Smooth muscle cell of the brain vasculature (primary cell): ENCODE results near the gene BRD3OS.
"Not testable (repeated sequence)": the region's sequence is repeated elsewhere in the genome, so short reads cannot be mapped to it uniquely, and the experiment has no call there.

ENCODE experiments used
- DNase-seq: peaks from one replicate; pipeline ENCODE4 v3.0.0-alpha.2; 2012; ENCODE audit warnings: low read depth, low spot score

BRD3OS gene

DNA sequence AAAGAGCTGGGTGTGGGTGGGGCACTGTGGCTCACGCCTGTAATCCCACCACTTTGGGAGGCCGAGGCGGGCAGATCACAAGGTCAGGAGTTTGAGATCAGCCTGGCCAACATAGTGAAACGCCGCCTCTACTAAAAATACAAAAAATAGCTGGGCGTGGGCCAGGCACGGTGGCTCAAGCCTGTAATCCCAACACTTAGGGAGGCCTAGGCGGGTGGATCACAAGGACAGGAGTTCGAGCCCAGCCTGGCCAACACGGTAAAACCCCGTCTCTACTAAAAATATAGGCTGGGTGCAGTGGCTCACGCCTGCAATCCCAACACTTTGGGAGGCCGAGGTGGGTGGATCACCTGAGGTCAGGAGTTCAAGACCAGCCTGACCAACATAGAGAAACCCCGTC lies 36.5 kb upstream of the BRD3OS start:
- not testable (repeated sequence) for DNase-seq

DNA sequence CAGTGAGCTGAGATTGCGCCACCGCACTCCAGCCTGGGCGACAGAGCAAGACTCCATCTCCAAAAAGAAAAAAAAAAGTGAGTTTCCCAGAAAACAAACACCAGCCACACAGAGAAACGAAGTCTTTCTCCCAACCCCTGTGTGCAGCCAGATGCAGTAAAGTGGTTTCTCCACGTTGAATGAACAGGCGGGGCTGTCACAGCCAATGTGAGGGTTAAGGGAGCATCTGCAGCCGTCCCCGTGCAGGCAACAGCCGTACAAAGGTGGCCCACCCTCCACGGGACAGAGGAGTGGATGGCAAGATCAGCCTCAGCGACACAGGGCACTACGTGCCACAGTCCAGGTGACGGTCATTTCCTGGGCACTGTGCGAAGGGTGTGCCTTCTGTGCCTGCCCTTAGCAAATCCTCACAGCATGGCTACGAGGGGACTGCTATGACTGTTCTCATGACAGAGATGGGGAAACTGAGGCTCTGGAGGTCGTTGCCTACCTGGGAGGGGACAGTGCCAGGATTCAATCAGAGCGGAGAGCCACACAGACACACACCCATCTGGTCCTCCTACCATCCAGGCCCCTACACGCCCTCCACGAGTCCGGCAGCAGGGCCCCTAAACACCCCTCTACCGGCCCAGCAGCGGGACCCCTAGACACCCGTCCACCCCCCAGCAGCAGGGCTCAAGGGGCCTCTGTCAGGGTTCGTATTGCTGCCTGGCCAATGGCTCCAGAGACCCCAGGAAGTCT lies 35.5 kb upstream of the BRD3OS start:
- no peak for DNase-seq

DNA sequence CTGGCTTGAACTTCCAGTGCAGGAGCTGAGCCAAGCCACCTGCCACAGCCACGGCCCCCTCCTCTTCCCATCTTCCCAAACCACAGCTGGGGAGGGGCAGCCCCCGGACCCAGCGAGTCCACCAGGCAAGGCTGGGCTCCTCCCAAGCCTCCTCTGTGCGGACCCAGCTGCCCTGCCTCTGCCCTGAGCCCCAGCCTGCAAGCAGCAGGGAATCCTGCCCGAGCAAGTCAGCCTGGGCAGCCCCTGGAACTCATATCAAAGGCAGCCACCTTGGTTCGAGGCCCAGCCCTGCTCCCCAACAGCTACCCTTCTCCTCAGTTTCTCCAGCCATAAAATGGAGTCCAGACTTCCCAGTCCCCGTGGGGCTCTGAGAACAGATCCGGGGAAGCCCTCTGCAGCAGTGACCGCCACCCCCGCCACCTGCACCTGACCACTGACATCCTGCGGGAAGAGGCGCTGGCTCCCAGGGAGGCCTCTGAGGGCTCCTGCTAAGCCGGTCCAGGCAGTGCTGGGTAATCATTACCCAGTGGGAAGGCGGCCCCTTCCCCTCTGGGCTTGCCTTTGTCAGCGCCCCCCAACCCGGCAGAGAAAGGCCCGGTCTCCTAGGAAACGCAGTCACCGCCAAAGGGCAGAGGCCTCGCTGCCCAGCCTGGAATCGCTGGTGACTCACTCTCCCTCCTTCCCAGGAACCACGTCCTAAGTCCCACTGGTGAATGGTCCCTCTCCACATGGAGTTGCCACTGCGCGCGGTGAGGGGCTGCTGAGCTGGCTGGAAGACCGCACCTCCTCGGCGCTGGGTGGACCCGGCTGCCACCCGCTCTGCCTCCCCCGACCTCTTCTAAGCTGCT lies 34.7 kb upstream of the BRD3OS start:
- peak; percentile 37 for DNase-seq

DNA sequence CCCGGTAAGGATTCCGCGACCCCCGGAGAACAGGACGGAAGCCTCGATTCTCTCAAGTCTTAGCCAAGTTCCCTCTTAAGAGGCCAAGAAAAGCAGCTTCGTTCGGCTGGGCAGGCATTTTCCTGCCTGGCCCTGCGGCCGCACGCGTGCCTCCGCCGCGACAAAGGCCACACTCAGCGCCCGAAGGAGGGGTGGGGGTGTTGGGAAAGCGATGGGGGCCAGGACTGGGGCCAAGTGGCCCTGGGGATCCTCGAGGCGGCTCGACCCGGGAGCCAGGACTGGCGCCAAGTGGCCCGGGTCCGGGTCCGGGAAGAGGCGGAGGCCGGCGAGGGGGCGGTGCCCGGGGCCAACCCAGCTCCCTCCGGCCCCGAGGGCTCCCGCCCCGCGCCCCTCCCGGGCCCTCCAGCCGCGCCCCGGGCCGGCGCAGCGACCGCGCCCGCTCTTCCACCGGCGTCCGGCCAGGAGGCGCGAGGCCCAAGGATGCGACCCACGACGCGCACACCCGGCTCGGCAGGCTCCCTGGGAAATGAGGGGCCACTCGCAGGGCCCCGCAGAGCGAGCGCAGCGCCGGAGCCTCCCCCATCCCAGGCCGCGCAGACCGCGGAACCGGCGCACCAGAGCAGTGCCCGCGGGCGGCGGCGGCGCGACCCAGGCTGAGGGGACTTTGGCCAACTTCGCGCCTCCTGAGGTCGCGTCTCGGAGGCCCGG lies 33.9 kb upstream of the BRD3OS start:
- no peak for DNase-seq

DNA sequence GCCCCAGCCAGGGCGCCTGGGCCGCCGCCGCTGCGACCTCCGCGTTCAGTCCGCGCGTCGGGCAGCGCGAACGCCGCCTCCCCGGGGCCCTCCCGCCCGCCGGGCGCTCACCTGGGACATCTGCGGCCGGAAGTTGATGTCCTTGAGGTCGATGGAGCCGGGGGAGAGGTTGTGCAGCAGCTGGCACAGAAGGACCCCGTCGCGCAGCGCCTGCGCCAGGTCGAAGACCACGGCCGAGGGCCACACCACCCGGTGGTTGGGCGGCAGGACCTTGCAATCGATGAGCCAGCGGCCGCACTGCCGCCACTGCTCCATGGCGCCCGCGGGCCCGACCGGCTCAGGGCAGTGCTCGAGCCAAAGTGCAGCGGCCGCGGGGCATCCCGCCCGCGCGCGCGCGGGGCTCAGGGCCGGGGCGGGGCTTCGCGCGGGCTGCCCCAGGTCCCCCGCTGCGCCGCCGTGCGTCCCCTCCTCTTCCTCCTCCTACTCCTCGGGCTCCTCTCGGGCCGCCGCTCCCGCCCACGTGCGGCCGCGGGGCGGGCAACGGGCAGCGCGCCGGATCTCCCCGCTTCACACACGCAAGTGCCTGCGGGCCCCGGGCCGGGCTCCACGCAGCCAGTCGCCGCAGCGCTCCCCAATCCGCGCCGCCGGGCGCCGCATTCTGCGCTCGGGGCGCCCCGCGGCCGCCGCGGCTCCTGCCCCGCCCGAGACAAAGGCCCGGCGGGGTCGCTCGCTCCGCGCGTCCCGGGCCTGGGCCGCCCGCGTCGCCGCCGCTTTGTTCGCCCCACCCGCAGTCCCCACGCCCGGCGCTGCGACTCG lies 33.1 kb upstream of the BRD3OS start, which contains the start of gene VAV2:
VAV2 (minus strand) TSS at position 361 of the 816 bp plus-strand sequence; CDS start at position 315, 46 bp downstream.
- no peak for DNase-seq

DNA sequence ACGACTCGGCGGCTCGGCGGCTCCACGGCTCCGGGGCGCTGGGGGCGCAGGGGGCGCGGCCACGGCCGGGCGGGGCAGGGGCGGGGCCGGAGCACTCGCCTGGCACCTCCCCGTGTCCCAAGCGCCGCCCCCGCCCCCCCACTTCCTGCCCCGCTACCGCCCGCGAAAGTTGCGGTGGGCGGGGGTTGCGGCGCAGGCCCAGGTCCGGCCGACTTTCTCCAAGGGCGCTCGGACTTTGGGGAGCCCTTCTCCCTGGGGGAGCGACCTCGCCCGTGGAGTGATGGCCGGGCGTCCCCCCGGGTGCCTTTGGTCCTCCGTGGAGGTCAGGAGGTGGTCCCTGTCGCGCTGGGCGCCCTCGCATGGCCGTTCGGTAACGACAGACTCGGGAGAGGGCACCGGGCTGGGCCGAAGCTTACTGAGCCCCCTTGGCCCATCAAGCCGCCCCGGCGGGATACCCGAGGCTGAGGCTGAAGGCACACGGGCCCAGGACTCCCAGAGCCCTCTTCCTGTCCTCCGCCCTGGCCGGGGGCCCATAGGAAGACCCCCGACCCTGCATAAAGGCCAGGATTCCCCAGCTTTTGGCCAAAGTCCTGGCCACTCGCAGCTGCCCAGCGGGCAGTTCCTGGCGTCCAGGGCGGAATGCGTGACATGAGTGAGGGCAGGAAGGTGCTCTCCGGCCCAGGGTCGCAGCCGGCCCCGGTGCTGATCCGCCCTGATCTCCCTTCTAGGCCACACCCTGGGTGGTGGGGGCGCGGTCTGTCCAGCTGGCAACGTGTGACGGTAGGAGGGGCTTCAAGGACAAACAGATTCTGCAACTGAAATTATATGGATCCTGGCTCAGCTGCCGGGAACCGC lies 32.3 kb upstream of the BRD3OS start:
- peak; percentile 55 for DNase-seq

DNA sequence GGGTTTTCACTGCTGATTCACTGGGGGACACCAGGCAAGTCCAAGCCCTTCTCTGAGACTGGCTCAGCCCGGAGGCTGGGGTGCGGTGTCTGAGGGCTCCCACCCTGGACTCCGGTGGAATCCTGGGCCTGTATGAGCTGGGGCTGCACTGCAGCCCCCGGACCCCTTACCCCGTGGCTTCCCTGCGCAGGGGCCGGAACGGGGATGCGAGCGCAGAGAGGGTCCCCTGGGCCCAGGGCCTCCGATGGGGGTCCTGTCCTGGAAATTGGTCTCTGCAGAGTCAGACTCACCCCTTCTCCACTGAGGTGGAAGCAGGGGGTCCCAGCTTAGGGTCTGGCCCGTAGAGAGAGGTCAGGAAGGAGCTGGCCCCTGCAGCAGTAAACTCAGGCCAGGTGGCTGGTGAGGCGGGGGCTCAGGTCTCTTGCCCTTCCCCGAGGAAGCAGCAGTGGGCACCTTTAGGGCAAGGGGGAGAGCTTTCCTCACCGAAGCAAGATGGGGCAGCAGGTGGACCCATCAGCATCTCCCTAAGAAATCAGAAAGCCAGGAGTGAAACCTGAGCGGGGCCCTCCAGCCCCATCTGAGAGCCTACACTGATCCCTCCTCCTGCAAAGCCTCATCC lies 31.5 kb upstream of the BRD3OS start:
- DNase-seq, result no peak

DNA sequence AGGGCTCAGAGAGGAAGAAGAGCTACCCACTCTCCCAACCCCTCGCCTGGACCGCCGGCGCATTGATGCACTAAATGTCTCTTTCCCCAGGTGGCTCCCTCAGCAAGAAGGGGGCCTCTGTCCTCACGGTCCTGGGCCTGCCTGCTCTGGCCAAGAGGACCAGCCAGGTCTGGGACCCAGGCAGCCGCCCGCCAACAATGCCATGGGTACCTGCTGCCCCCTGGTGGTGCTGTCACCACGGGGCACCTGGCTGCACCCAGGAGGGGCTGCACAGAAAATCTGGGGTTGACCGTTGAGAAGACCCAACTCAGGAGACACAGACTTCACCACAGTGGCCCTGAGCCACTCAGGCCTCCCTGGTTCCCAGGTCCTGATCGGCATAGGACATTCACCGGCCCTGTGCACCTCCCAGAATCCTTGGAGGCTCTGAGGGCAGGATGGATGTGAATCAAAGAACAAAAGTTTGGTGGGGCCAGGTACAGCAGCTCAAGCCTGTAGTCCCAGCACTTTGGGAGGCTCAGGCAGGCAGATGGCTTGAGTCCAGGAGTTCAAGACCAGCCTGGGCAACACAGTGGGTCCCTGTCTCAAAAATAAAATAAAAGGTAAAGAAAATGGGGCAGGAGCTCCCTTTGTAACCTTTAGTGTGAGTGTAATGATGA lies 30.8 kb upstream of the BRD3OS start:
- DNase-seq, result peak; percentile 31

DNA sequence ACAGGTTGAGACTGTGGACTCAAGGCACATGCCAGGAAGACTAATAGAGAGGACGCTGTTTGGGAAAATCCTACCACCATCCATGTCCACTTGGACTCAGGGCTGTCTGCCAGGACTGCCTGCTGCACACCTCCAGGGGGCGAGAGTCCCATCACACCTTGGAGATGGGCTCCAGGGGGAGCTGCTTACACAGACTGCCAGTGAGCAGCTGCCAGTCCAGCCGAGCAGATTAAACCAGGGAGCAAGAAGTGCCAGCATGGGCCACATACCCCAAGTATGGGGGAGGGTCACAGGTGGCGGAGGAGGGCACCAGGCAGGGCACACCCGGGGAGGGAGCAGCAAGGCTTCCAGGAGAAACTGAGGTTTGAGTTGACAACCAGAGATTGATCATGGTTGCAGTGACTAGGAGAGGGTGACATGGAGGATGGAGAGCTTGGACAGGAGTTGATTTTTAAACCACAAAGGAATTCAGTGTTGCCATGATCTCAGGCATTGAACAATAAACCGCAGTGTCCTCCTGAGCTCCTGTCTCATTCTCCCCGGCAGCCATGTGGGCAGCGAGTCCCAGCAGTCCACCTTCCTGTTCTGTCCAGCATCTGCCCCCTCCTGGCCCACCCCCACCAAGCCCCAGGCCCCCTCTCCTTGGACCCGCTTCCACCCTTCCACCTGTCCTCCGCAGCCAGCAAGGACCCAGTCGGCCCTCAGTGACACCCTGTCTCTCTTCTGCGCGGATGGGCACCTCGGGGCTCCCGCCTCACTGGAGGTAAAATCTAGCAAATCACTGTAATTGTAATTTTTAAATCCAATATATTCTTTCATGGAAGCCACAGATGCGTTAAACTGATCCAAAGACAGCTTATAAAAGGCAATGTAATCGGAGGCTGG lies 30.0 kb upstream of the BRD3OS start:
- no peak for DNase-seq

DNA sequence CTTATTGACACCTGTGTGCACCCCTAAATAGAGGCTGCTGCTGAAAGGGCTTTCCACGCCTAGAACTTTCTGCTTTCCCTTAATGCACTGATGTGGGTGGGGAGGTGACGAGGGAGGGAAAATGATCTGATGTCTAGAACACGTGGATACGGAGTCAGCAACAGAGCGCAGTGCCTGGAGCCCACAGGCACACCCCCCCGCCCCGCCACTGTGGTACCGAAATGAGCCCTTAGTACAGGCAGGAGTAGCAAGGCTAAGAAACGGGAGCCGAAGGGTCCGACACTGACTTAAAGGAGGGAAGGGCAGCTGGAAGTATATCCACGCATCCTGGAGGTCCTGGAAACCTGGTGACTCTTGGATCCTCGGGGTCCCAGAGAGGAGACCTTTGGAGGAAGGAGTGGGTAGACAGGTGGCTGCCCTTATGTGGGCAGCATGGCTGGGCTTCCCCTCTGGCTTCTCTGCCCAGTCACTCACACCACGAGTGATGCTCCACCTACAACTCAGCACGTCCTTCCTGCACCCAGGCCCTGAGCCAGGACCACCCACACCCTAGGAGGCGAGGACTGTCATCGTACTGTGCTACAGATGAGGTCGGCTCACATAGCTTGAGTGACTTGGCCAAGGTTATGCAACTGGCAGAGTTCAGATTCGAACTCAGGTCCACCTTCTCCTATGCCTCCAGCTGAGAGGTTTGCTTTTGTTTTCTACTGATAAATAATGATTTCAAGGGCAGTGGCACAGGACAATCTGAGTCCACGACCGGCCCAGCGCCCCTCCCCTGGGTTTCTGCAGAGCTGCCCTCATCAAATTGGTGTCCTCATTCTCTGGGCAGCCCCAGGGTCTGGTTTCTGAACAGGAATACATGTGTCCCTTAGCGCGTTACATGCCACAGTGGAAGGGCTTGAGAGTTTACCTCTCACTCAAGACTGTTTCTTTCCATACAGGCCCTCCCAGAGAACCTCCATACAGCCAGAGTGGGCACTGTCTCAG lies 28.5 kb upstream of the BRD3OS start:
- no peak for DNase-seq

DNA sequence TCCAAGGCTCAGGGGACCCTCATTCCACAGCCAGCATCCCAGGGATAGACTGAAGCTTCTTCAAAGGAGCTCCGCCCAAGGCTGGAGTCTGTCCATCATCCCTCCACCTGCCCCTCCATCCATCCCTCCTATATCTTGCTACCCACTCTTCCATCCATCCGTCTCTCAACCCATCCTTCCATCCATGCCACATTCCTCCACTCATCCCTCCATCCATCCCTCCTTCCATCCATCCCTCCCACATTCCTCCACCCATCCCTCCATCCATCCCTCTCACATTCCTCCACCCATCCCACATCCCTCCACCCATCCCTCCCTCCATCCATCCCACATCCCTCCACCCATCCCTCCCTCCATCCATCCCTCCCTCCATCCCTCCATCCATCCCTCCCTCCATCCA lies 27.7 kb upstream of the BRD3OS start:
- DNase-seq, result no peak

DNA sequence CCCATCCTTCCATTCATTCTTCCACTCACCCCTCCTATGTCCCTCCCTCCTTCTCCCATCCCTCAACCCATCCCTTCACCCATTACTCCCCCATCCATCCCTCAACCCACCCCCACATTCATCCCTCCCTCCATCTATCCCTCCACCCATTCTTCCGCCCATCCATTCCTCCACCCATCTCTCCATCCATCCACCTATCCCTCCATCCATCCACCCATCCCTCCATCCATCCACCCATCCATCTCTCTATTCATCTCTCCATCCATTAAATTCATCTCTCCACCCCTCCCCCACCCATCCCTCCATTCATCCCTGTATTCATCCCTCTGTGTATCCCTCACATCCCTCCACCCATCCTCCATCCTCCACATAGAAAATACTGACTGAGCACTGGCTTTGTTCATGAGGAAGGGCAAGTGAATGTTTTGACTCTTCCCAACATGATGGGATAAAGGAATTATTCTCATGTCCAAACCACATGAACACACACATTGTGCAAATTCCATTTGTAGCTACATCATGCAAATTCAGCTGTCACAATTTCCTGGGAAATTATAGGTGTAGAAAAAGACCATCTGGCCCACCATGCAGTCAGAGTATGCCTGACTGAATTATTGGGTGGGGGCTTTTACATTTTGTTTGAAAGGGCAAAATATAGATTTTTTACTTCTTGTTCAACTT lies 26.2 kb upstream of the BRD3OS start:
- DNase-seq, result no peak

DNA sequence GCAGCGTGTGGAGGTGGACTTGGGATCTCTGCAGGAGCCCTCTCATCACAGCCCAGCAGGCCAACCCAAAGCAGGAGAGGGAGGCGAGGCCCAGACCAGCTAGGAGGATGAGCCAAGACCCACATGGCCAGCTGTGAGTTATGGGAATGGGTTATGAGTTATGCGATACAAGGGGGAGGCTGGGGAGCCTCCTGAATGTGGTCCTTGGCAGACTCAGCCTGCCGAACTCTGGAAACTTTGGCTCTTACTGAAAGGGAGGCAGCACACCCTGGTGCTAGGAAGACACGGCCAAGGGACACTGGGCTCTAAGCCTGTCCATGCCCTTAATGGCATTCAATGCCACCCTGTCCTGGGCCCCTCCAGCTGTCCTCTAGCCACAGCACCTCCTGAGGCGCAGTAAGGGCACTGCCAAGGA lies 25.4 kb upstream of the BRD3OS start:
- no peak for DNase-seq

DNA sequence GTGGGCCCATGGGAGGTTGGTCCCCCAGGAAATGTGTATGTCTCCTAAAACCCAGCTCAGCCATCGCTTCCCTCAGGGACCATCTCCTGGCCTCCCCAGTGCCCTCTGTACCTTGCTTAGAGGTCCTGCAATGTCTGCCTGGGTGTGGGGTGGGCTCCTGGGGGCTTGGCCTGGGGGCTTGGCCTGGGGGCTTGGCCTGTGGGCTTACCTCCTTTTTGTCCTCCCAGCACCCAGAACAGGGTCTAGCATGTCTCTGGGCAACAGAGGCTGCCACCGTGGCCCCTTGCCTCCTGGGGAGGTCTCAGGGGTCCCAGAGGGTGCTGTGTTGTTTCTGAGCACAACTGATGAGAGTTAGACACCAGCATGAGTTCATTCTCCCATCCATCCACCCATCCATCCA lies 22.5 kb upstream of the BRD3OS start:
- DNase-seq, result no peak

DNA sequence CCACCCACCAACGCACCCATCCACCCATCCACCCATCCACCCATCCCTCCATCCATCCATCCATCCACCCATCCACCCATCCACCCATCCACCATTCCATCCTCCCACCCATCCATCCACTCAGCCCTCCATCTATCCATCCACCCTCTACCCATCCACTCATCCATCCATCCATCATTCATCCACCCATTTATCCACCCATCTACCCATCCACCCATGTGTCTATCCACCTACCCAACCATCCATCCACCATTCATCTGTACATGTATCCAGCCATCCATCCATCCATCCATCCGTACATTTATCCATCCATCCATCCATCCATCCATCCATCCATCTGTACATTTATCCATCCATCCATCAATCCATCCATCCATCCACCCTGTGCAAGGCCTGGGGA lies 22.0 kb upstream of the BRD3OS start:
- no peak for DNase-seq

DNA sequence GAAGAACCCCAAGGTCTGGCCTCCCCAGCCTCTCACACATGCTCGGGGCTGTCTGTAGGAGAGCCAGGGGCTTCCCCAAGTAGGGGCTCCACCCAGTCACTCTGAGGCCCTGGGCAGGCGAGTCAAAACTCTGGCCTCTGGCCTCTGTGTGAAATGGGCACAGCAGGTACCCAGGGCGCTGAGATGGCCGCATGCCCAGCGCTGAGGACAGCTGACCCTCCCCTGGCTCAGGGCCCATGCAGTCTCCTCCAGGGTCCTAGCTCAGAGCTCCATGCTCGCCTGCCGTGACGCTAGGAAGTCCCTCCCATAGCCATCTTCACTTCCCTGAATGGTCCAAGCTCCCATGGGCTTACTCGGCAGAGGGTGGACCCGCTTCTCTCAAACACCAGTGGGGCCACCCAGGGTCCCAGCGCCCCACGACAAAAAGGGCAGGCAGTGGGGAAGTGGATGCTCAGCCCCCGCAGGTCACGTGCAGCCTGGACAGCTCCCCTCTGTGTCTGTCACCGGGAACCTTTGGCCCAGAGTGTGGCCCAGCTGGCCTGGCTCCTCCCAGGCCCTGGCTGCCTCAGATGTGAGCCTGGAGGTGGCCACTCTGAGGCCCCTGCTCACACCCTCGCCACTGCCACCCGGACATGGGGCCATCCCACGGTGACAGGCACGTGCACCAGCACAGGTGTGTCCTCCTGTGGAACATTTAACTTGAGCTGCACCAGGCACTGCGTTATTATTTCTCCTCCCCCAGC lies 21.0 kb upstream of the BRD3OS start:
- no peak for DNase-seq
